ENCODE measurements around the gene XYLT1. TPM values are rescaled to one million over a fixed set of nuclear protein-coding genes. Genes with fewer than 3 reads are reported as not detected.

XYLT1 gene
- total and polyA plus RNA-seq, 2 of the 8 experiments (the other 6 are each of a cell fraction or from before 2014, with no cell fraction given), result 6.6 to 25.4 TPM

DNA sequence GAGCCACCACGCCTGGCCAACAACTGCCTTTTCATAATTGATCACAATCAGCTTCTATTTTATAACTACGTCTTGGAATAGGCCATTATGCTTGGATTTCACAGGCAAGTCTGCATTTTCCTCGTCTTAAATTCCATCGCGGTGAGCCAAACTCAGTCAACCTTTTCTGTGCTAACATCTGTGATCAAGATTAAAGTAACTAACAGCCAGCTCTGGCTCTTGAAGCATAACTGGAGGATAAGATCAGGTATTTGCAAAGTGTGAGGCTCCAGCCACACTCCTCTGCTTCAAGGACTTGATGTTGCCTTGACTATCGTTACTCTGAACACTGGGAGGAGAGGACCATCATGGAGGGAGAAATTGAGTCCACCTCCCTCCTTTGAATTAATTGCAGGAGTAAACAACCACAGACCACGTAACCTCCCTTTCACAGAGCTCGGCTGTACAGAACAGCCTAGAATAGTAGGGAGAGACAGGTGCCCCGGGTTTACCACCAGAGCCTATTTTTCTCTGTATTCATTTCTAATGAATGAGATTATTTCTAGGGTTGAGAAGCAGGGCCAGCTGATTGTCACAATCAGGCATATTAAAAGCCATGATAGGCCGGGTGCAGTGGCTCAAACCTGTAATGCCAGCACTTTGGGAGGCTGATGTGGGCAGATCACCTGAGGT, 143.0 kb downstream of the XYLT1 start:
- H2BK20ac ChIP-seq (ENCODE audit: low read length), result no peak overlapping the region
- H4K20me1 ChIP-seq (replicated peaks in 1 of 2; ENCODE audit: control insufficient read depth in 1 of 2, insufficient read depth in 2 of 2, low read length in 2 of 2), result no peaks in the 10 kb centered on the region
- no peak overlapping the region for H2AK5ac ChIP-seq (ENCODE audit: low read depth, low read length)
- H3K4me1 ChIP-seq (replicated peaks in 1 of 4; ENCODE audit: control insufficient read depth in 3 of 4, insufficient read depth in 4 of 4, low read length in 3 of 4), result peaks cover 0 to 5% (median 2%) of the 10 kb centered on the region in 4 experiments; a peak in 3 of 7 replicates
- H3K4ac ChIP-seq (replicated peaks; ENCODE audit: insufficient read length, low read depth, low read length), result no peak overlapping the region
- H3K23ac ChIP-seq (ENCODE audit: insufficient read length), result no peak overlapping the region
- H2AFZ ChIP-seq (ENCODE audit: low read length), result no peak overlapping the region
- H3K36me3 ChIP-seq (ENCODE audit: control insufficient read depth in 2 of 4, insufficient read depth in 4 of 4, low read length in 3 of 4), result no peaks in the 10 kb centered on the region
- no peak overlapping the region for H3K27ac ChIP-seq (ENCODE audit: low read depth, low read length)
- no peaks in the 10 kb centered on the region for H3K9me3 ChIP-seq (ENCODE audit: insufficient read depth in 2 of 2, low read depth in 1 of 2, low read length in 1 of 2)
- WGBS, 2 experiments (ENCODE audit: extremely low coverage in 1 of 2, insufficient coverage in 1 of 2, insufficient read length in 1 of 2, insufficient replicate concordance in 2 of 2, low coverage in 1 of 2, low lambda C conversion rate in 2 of 2, missing lambda C conversion rate in 1 of 2), result 84% methylated on average over 10 of the region's 10 CpGs; no CpG with 5 or more reads in 1 of the 2 experiments
- H3K4me3 ChIP-seq (ENCODE audit: extremely low read depth in 1 of 4, insufficient read depth in 2 of 4, low read depth in 3 of 4, low read length in 4 of 4), result no peak overlapping the region
- FAIRE-seq (no peak), DNase-seq (ENCODE audit: low read depth in 1 of 2, low spot score in 2 of 2) (no peak)
- no peak overlapping the region for H4K91ac ChIP-seq (replicated peaks; ENCODE audit: insufficient read length, low read length)
- H3K79me1 ChIP-seq (ENCODE audit: low read depth, low read length), result peaks cover 7% of the 10 kb centered on the region
- no peak overlapping the region for H3K9ac ChIP-seq (replicated peaks in 1 of 4; ENCODE audit: extremely low read depth in 1 of 4, low read depth in 3 of 4, low read length in 3 of 4)
- no peaks in the 10 kb centered on the region; a peak in 1 of 4 replicates for H3K79me2 ChIP-seq (ENCODE audit: control insufficient read depth in 1 of 2, insufficient read depth in 2 of 2, low read length in 2 of 2)
- H2BK5ac ChIP-seq (ENCODE audit: low read depth, low read length), result no peak overlapping the region
- H3K4me2 ChIP-seq (ENCODE audit: insufficient read depth in 1 of 2, low read depth in 2 of 2, low read length in 2 of 2), result no peak overlapping the region
- no peaks in the 10 kb centered on the region for H3K27me3 ChIP-seq (replicated peaks in 1 of 4; ENCODE audit: control insufficient read depth in 3 of 4, extremely low read depth in 1 of 4, insufficient read depth in 3 of 4, low read length in 3 of 4)
- no peak overlapping the region for H3K18ac ChIP-seq (ENCODE audit: extremely low read depth, low read length)
- H2BK12ac ChIP-seq (ENCODE audit: low read depth, low read length), result no peak overlapping the region
- H4K5ac ChIP-seq (ENCODE audit: insufficient read length, low read depth, low read length), result no peak overlapping the region
- H3K14ac ChIP-seq (ENCODE audit: insufficient read length), result no peak overlapping the region
- H3K56ac ChIP-seq (replicated peaks; ENCODE audit: insufficient read length, low read depth, low read length), result no peak overlapping the region
- CTCF ChIA-PET (ENCODE audit: partially characterized antibody), result interaction anchor here (0.9 to 1.5 kb wide), 3 partner anchors 19 to 49 kb away, joined by 3 to 5 read pairs (median 3); no protein-coding TSS in a partner anchor
- no peak overlapping the region for H2BK120ac ChIP-seq (replicated peaks; ENCODE audit: low read depth, low read length)
- POLR2A ChIA-PET (ENCODE audit: partially characterized antibody), result no interaction called here
- H3K23me2 ChIP-seq (ENCODE audit: low read depth, low read length), result no peaks in the 10 kb centered on the region
- no peak overlapping the region for H4K8ac ChIP-seq (ENCODE audit: extremely low read depth, insufficient read depth, low read length)
- no peak overlapping the region for H2BK15ac ChIP-seq (ENCODE audit: low read length)
- TF ChIP-seq CHD2 (IDR thresholded peaks at IDR 0.05; ENCODE audit: low read length) (no peak), GABPA (IDR thresholded peaks at IDR 0.05; ENCODE audit: borderline replicate concordance, insufficient read depth, low read length) (no peak), RNF2 (IDR thresholded peaks at IDR 0.05; ENCODE audit: borderline replicate concordance, low read depth, low read length, missing control alignments, poor library complexity, severe bottlenecking) (no peak), KDM5A (IDR thresholded peaks at IDR 0.05; ENCODE audit: low read length) (no peak), RBBP5 (IDR thresholded peaks at IDR 0.05; ENCODE audit: borderline replicate concordance, low read depth, low read length) (no peak), SIX5 (IDR thresholded peaks at IDR 0.05; ENCODE audit: low read depth, low read length) (no peak)
- TF ChIP-seq, protein P1, sequence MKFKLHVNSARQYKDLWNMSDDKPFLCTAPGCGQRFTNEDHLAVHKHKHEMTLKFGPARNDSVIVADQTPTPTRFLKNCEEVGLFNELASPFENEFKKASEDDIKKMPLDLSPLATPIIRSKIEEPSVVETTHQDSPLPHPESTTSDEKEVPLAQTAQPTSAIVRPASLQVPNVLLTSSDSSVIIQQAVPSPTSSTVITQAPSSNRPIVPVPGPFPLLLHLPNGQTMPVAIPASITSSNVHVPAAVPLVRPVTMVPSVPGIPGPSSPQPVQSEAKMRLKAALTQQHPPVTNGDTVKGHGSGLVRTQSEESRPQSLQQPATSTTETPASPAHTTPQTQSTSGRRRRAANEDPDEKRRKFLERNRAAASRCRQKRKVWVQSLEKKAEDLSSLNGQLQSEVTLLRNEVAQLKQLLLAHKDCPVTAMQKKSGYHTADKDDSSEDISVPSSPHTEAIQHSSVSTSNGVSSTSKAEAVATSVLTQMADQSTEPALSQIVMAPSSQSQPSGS (IDR thresholded peaks at IDR 0.05; ENCODE audit: low read length), result no peak
- TF ChIP-seq, protein P2, sequence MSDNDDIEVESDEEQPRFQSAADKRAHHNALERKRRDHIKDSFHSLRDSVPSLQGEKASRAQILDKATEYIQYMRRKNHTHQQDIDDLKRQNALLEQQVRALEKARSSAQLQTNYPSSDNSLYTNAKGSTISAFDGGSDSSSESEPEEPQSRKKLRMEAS (IDR thresholded peaks at IDR 0.05), result no peak

All from H1 (cell line).